GM18507 (cell line): ENCODE results near the gene HS6ST2.

Experiments
- DNase-seq: peaks from one replicate; pipeline ENCODE4 v3.0.0; 2011; ENCODE audit warnings: low read depth; ENCODE audit not compliant: insufficient read length; ENCODE audit errors: extremely low spot score
- FAIRE-seq: peaks from 2 replicates; lab custom pipeline; 2011; peaks lifted over from hg19 to GRCh38; lab: Jason Lieb, UNC

Gene HS6ST2

DNA sequence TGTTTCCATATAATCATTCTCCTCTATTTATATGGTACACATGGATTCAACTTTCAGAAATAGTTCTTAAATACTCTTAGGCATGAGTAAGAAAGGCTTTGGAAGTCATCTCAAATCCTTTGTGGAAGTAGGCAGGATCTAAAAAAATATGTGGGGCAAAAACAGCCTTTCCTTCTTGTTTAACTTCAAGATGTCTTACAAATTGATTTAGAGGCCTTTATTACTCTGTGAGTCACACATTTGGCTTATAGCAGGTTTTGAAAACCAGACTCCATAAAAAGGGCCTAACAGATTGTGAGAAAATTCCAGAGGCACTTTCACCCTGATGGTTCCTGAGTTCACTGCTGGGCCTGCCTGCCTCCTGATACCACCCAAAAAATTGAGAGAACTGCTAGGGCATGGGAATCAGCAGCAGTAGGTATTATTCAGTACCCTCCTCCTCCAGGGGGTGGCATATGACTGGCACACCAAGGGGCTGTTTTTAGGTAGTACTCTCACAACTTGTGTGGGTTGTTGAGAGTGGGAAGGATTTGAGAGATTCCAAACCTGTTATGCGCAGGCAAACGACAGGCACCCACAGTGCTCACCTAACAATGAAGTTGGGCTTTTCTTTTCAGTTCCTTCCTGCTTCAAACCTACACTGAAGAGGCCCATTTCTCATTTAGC, 306.9 kb downstream of the HS6ST2 start:
- no peak for FAIRE-seq
- DNase-seq, result no peak

DNA sequence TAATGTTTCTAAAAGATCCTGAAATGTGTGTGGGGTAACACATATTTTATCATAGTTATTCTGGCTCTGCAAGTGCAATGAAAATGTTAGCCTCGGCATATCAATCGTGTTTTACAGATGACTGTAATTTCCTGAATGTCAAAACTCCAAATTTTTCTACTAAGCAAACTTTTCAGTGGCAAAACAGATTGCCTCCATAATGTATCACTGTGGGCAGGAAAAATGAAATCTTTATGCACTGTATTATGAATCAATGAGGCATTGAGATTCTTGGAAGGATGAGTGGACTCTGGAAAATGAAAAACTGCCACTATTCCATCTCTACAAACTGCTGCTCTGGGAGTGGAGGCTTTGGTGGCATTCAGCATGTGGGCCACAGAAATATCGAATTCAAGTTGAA, 309.5 kb downstream of the HS6ST2 start:
- no peak for DNase-seq
- FAIRE-seq, result no peak

DNA sequence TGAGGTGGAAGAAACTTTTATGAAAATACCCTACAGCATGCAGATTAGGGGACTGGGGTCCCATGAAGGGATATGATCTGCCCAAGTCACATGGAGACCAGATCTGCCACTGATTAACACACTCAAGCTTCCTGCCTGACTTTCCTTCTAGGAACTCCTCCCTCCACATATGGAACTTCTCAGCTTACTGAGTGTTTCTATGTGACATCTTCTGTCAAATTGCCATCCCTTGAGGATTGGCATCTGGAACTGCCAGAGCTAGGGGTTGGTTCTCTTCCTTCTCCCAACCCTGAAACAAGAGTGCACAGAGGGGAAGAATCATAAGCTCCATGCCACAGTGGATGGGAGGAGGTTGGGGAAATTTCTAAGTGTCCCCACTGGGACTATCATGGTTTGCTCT, 319.0 kb downstream of the HS6ST2 start:
- DNase-seq (no peak), FAIRE-seq (no peak)

GRCh38 chrX:132638313-132638712, 320.1 kb downstream of the HS6ST2 start:
- FAIRE-seq (no peak), DNase-seq (no peak)

GRCh38 chrX:132636080-132636479, 322.3 kb downstream of the HS6ST2 start:
- FAIRE-seq (peak; percentile 56), DNase-seq (no peak)

GRCh38 chrX:132634521-132634920, 323.9 kb downstream of the HS6ST2 start:
- DNase-seq (no peak), FAIRE-seq (no peak)

DNA sequence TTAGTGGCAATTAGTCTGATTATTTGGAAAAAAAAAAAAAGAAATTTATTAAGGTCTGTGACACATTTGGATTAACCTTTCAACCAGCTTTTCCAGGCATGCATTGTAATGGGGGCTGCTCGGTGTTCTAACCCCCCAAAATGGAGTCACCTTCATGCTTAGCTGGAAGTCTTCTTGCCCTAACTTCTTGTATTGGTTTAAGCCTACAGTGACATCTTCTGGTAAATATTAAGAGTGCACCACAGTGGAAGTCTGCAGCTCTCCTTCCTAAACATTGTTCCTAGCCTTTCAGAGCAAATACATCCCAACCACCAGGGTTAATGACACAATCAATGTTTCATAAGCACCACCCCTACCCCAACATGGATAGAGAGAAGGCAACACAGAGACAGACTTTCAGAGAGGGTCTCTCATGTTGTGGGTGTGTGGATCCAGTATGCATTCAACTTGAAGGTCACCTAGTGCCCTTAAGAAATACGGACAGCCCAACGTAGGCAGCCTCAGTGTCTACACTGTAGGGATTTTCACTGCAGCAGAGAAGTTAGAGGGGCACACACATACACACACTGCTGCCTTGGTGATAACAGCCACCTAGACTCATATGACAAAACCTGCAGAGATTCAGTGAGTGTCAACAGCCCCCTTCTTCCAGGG, 326.7 kb downstream of the HS6ST2 start:
- peak; percentile 67 for FAIRE-seq
- no peak for DNase-seq

DNA sequence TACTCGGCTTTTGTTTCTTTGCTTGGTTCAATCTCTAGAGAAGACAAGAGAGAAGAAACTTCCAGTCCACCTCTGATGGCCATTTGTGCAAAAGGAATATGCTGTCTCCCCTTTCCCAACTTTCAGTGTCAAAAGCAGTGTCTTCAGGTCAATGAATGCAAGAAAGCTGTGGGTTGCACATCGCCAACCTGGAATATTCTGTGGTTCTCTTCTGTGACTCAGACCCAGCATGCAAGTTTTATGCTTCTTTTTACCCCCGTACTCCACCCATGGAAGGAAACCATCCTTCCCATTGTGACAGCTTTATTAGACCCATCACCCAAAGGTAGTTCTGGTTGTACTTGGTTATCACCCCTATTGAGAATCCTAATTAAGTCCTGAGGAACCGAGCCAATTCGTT, 334.0 kb downstream of the HS6ST2 start:
- DNase-seq, result no peak
- FAIRE-seq, result no peak

DNA sequence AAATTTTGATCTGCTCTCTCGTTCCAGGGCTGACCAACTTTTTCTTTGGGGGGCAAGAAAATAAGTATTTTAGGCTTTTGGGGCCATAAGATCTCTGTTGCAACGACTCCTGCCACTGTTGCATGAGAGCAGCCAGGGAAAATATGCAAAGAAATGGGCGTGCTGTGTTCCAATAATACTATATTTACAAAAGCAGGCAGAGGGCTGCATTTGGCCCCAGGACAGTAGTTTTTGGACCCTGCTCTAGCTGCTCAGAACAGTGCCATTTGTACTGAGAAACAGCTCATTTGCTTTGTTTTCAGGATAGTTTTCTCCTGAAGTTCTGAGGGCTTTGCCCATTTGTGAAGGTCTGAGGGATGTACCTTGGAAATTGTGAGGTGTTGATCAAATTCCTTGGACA, 334.5 kb downstream of the HS6ST2 start:
- FAIRE-seq (no peak), DNase-seq (no peak)

DNA sequence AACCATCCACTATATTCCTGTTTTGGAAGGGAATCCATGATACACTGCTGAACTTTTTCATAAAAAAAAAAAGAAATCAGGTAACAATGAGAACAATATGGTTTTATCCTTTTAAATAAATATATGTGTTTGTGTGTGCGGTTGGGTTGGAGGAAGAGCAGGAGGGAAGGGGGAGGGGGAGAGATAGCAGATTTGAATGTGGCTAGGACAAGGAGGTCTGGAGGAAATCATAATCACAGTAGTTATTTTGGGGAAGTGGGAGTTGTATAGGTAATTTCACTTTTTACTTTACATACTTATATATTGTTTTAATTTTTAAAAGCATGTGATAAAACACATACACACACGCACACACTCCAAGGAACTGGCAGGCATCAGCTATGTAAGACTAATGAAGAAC, 335.1 kb downstream of the HS6ST2 start:
- DNase-seq, result no peak
- peak; percentile 15 for FAIRE-seq

DNA sequence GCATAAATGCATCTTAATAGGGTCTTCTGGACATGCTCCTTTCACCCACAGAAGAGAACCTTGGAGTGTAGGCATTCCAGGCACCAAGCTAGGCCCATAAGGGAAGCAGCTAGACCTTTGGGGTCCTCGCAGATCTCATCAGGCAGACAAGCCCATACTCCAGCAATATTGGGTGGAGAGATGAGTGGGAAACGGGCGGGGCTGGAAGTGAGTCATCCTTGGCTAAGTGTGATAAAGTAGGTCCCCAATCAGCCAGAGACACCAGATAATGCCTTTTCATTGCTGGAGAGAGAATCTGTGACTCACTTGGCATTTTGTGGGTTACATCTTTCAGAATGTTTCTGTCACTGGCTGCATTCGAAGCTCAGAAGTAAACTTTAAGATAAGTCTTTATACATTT, 336.3 kb downstream of the HS6ST2 start:
- no peak for DNase-seq
- no peak for FAIRE-seq

DNA sequence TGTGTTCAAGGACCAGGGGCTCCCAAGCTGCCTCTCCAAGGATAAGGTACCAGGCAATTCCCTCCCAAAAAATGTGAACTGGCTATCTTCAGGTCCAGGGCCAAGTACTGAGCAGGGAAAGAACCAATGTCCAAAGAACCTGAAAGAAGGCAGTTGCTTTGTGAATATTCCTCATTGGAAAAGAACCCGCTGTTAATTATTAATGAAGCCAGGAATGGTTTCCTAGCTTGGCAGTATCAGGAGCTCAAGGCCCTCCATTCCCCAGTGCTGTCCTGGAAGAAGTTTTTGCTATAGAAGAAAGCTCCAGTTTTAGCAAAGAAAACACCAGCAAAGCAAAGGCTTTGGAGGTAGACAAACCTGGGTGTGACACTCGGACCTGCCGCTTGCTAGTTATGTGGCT, 339.6 kb downstream of the HS6ST2 start:
- FAIRE-seq, result no peak

GRCh38 chrX:132615391-132616131, 342.9 kb downstream of the HS6ST2 start:
- DNase-seq (no peak), FAIRE-seq (peak; percentile 74)

More for the DNA sequence above, 339.6 kb downstream of the HS6ST2 start:
- no peak for DNase-seq

DNA sequence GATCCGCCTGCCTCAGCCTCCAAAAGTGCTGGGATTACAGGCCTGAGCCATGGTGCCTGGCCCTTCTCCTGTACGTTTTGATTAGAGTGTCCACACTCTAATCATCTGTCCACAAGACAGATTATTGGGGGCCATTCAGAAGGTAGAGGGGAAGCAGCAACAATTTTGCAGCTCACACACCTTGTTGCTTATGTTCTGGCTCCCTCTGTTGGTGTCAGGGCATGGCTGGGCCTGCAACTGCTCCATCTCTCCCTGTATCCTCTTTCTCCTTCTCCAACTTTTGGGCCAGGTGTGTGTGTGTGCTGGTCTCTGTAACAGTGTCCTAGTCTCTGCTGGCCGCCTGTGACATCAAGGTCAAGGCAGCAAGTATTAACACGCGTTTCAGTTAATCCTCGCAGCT, 344.1 kb downstream of the HS6ST2 start:
- no peak for FAIRE-seq
- DNase-seq, result no peak

GRCh38 chrX:132613801-132614200, 344.6 kb downstream of the HS6ST2 start:
- DNase-seq (no peak), FAIRE-seq (no peak)

DNA sequence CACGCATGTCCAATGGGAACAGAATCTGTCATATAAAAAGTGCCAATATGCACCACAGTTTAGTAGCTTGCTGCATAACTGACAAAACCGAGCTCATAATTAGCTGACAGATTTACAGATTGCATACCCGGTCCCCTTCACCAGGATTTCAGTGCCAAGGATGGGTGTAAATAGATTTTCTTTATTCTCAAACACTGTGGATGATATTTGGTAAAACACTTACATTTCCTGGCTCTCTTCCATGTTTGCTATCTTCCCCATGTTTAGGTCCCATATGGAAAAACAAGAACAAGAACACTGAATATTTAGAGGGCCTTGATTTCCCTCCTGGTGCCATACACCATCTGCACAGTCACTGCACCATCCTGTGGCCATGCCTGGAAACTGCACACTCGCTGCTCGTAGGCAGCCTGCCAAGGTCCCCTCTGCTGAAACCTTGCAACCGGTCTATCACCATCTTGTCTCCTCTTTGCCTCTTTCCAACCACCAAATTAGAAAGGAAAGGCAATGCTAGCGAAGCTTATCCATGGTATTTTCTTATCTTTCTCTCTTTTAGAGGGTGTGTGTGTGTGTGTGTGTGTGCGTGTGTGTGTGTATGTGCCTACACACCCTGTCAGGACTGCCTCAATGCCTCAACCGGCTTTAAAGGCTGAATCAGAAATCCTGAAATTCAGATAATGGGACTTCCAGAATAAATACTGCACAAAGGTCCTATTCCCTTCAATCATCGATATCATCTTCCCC, 345.4 kb downstream of the HS6ST2 start:
- FAIRE-seq (no peak), DNase-seq (no peak)

- DNase-seq (no peak), FAIRE-seq (no peak)
Measured at GRCh38 chrX:132610536-132610935, 347.9 kb downstream of the HS6ST2 start.

- FAIRE-seq (no peak), DNase-seq (no peak)
Measured at GRCh38 chrX:132609362-132609848, 349.0 kb downstream of the HS6ST2 start.

DNA sequence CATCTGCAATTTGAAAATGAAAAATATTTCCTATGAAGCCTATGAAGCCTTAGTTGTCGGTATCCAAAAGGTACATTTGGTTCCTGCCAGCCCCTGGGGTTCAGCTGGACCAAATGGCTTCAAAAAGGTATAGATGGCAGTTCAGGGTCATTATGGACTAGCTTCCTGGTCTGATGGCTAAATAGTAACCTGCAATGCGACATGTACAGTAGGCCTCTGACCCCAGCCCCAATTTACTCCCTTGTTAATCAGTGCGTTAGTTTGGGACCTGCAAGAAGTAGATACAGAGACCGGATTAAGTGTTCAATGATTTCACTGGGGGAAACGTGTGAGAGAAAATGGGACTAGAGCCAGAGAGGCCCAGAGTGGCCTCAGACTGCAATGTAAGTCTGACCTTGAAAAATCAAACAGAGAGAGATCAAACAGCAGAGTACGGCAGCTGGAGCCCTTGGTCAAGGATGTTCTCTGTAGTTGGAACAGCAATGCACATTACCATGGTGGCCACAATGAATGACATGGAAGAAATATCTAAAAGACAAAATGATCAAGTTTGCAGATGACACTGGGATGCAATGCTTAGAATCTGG, 354.6 kb downstream of the HS6ST2 start:
- DNase-seq (no peak), FAIRE-seq (no peak)

DNA sequence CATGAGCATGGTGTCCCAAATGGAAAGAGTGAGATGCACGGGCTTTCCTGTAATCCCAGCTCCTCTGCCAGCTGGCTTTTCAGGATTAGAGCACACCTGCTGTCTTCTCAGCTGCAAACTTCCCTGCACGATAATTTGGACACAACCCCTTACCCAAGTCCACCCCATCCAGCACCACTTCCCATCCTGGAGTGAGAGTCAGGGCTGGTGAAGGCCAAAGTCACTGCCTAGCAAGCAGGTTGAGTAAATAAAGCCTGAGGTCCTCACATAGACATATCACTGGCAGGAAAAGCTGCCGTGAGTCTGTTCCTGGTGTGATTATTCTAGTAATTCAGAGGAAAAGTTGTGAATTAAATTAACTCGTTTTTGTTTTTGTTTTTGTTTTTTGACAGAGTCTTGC, 355.7 kb downstream of the HS6ST2 start:
- DNase-seq (no peak), FAIRE-seq (no peak)
